Hematopoietic multipotent progenitor cell treated with erythropoietin and hydrocortisone succinate and interleukin-3 and kit ligand, for 8 days (in vitro differentiated cells): ENCODE measurements around the gene DDX56.
"Not testable (repeated sequence)": the region's sequence is repeated elsewhere in the genome, so short reads cannot be mapped to it uniquely, and the experiment has no call there.

Source experiments
- DNase-seq: peaks from one replicate; pipeline ENCODE4 v3.0.0-alpha.2; 2015

DDX56 gene

GRCh38 chr7:44595934-44596635, 22.4 kb upstream of the DDX56 start:
- no peak for DNase-seq

GRCh38 chr7:44590910-44591309, 17.2 kb upstream of the DDX56 start:
- no peak for DNase-seq

GRCh38 chr7:44587843-44588711, 14.4 kb upstream of the DDX56 start:
- peak; percentile 81 for DNase-seq

- peak; percentile 42 for DNase-seq
Observed at GRCh38 chr7:44583146-44583865, 9.6 kb upstream of the DDX56 start.

- DNase-seq: peak; percentile 98
Observed at GRCh38 chr7:44581879-44582603, 8.3 kb upstream of the DDX56 start, which contains the start of gene TMED4. TSS of gene TMED4 (minus strand) at chr7:44582231. CDS start at chr7:44582206, 25 bp downstream.

GRCh38 chr7:44580945-44581878, 7.5 kb upstream of the DDX56 start:
- peak; percentile 43 for DNase-seq

GRCh38 chr7:44576228-44576627, 2.5 kb upstream of the DDX56 start:
- no peak for DNase-seq

GRCh38 chr7:44575054-44575453, 1.3 kb upstream of the DDX56 start:
- no peak for DNase-seq

- no peak for DNase-seq
Observed at GRCh38 chr7:44574287-44574872, 672 bp upstream of the DDX56 start.

- DNase-seq: no peak
Observed at GRCh38 chr7:44572771-44573170, 937 bp downstream of the DDX56 start.

- DNase-seq: no peak
Observed at GRCh38 chr7:44569959-44570358, 3.7 kb downstream of the DDX56 start.

GRCh38 chr7:44568771-44569560, 4.7 kb downstream of the DDX56 start:
- no peak for DNase-seq

- DNase-seq: no peak
Observed at GRCh38 chr7:44567884-44568283, 5.8 kb downstream of the DDX56 start.

GRCh38 chr7:44566680-44567079, 7.0 kb downstream of the DDX56 start:
- DNase-seq: no peak

- DNase-seq: peak; percentile 90
Observed at GRCh38 chr7:44565795-44566559, 7.7 kb downstream of the DDX56 start.

GRCh38 chr7:44565097-44565794, 8.5 kb downstream of the DDX56 start:
- DNase-seq: peak; percentile 75

GRCh38 chr7:44564606-44565005, 9.1 kb downstream of the DDX56 start:
- DNase-seq: peak; percentile 27

- DNase-seq: no peak
Observed at GRCh38 chr7:44563171-44563679, 10.5 kb downstream of the DDX56 start.

- DNase-seq: not testable (repeated sequence)
Observed at GRCh38 chr7:44562622-44562962, 11.1 kb downstream of the DDX56 start.
